Activated CD8-positive, alpha-beta memory T cell treated with anti-CD3 and anti-CD28 coated beads, Interleukin-2, amount 50 U/mL, for 48 hours (primary cell): ENCODE data around the gene ELFN2.
A peak's percentile ranks its signal among the peaks of the same experiment; 100 is the strongest.
"Not testable (repeated sequence)": the region's sequence is repeated elsewhere in the genome, so short reads cannot be mapped to it uniquely, and the experiment has no call there.

Experiments used
- DNase-seq: peaks from one replicate; pipeline ENCODE4 v3.0.0-alpha.2; 2020

Gene ELFN2

DNA sequence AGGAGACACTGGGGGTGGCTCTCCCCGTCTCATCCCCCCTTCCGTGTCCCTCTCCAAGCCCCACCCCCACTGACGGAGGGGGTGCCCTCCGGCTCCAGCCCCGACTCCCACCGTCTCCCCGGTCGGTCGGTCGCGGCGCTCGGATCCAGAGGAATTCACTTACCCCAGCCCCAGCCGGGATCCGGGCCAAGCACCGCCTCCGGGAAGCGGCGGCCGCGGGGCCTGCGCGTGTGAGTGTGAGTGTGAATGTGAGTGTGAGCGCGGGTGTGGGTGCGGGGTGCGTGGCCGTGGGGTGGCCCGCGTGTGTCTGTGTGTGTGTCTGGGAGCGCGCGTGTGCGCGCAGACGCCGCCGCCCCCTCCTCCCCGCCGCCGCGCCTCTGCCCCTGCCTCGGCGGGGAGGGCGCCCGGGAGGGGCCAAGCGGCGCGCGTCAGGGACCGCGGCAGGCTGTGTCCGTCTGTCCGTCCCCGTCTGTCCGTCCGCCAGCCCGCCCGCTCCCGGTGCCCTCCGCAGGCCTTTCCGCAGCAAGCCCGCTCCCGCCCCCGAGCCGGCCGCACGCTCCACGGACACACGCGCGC lies at the start of gene ELFN2:
Gene ELFN2 (minus strand): TSS at position 345 of the 576 bp plus-strand sequence. CDS start 51,945 bp downstream, outside the sequence.
- no peak for DNase-seq

DNA sequence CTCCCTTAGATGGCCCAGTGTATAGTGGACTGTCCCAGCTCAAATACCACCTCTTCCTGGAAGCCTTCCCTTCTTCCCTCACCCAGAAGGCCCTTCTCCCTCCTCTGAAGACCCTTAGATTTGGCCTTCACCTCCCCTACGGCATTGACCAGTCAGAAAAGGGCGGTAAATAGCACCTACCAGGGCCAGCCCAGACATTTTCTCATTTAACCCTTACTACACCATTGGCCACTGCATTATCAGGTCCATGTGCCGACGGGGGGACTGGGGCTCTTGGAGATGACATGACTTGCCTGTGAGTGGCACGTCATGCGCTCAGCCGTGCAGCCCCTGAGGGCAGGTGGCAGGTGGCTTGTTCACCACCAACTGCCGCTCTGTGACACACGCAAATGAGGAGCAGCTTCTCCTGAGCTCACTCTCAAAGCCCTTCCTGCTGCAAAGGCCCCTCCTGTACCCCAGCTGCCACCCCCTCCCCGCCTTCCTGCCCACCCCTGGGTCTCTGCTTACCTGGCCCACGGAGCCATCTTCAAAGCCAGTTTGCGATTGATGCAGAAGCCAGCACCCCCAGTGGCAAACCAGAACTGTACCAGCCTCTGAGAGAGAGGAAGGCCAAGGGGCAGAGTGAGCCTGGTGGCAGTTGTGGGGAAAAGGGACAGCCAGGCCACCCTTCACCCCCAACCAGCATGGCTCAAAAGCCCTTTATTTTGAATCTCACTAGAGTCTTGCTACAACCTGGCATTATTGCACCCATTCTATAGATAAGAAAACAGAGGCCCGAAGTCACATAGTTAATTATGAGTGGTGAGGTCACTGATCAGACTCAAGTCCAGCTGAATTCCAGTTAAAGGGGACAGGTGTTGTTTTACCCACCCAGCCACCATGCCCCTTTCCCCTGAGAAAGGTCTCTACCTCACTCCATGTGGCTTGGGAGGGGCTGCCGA lies 49.4 kb upstream of the ELFN2 start:
- no peak for DNase-seq

DNA sequence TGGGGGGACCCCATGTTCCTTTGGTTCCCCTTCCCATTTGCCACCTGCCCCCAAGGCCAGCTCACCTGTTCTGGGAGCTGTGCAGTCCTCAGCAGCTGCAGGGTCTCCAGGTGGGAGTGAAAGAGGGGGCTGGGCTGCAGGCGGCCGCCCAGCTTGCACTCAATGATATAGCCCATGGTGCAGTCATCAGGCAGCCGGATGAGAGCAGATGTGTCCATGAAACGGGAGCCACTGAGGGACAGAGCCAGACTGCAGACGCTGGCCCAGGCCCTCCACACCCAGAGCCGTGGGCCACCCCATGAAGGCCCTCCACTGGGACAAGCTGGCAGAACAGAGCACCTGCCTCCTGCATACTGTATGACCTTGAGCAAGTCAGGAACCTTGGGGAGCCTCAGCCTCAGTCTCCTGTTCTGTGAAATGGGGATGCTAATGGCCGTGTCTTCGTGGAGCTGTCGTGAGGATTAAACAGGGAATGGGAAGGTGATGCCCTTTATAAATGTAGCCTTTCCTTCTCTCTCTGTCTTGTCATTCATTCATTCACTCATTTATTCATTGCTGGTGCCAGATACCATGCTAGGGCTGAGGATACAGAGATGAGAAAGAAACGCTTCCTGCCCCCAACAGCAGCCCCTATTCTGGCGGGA lies 47.3 kb upstream of the ELFN2 start:
- DNase-seq, result no peak

DNA sequence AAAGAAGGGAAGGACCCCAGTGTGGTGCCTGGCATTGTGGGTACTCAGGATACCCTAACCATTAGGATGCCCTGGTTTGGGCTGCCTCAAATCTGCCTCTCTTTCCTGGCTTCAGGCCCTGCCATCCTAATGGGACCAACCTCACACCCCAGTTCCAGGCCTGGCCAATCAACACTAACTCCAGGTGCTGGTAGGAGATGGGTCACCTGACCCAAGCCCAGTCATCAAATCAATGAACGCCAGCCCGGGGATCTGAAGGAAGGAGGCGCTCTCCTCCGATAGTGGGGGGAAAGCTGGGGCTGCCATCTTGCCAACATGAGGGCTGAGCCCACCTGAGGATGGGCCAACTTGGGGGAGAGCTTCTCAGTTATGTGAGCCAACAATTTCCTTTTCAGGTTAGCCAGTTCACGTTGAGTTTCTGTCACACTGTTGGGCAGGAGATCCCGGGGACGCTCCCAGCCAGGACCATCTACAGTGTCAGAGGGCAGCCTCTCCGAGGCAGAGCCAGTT lies 46.2 kb upstream of the ELFN2 start:
- DNase-seq, result no peak

- DNase-seq, result peak; percentile 68
Observed at GRCh38 chr22:37472418-37473006, 45.2 kb upstream of the ELFN2 start.

GRCh38 chr22:37471727-37472417 lies 44.6 kb upstream of the ELFN2 start:
- DNase-seq, result no peak

GRCh38 chr22:37470087-37470445 lies 42.8 kb upstream of the ELFN2 start:
- no peak for DNase-seq

DNA sequence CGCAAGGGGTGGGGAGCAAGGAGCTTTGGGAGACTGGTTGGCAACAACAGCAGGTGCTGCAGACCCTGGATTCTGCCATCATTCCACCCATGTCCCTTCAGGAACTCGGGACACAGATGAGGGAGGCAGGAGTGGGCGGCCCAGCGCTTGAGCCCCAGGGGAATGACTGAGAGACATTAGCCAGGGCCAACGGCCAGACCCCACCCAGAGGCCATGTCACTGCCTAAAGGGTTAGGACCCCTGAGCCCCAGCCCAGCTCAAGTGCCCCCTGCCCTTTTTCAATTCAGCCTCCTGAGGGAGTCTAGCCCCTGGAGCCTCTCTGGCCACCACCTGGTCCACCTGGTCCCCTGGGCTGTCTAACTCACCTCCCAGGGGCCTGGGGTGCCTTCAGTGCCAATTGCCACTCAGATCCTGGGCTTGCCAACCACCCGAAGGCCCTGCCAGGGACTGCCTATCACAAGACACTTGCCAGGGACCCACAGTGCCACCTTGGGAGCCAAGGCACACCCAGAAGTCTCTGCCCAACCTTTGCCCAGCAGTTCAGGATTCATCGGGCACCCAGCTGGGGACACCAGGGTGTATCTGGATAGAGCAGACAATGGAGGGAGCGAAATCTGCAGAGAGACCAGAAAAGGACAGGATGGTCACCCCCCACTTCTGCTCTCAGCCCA lies 42.3 kb upstream of the ELFN2 start:
- no peak for DNase-seq

DNA sequence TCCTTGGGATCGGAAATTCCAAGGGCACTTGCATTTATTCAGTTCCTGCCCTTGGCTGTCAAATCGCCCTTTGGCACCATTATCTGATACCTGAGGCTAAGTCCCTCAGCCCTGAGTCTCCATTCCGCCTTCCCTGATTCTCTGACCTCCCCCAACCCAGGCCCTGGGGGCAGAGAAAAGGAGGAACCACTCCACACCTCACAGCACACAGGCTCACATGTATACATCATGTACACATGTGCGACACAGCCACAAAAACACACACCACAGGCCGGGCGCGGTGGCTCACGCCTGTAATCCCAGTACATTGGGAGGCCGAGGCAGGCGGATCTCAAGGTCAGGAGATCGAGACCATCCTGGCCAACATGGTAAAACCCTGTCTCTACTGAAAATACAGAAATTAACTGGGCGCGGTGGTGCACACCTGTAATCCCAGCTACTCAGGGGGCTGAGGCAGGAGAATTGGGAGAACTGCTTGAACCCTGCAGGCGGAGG lies 41.0 kb upstream of the ELFN2 start:
- not testable (repeated sequence) for DNase-seq

GRCh38 chr22:37467391-37467955 lies 40.2 kb upstream of the ELFN2 start:
- DNase-seq, result no peak

DNA sequence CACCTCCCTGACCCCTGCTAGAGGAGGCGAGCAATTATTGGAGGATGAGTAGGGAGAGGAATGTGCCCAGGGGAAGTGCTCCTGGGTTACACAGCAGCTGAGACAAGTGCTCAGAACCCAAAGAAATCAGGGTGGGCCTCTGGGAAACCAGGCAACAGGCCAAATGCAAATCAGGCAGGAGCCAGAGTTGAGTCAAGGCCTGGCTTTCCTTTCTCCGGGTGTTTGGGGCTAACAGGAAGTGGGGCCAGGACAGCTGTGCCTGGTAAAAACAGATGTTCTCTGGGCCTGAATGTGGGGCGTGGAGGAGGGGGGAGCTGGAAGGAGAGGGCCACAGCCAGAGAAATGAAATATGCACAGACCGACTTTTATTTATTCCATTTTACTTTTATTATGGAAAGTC lies 36.9 kb upstream of the ELFN2 start:
- DNase-seq, result no peak

DNA sequence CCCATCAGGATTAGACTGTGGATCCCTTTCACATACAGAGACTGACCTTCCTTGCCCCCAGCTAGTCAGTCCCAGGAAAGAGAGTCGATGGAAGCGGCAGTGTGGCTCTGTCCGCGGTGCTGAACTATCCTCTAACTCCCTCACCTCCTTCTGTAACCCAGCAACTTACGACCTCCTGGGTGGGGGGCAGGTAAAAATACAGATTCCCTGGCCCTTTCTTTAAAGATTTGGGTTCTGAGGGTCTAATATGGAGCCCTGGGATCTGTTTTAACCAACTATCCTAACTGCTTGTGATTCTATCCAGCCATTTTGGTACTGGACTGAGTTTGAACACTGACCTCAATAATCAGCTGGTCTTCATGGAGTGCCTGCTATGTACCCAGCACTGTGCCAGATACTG lies 35.7 kb upstream of the ELFN2 start:
- no peak for DNase-seq

DNA sequence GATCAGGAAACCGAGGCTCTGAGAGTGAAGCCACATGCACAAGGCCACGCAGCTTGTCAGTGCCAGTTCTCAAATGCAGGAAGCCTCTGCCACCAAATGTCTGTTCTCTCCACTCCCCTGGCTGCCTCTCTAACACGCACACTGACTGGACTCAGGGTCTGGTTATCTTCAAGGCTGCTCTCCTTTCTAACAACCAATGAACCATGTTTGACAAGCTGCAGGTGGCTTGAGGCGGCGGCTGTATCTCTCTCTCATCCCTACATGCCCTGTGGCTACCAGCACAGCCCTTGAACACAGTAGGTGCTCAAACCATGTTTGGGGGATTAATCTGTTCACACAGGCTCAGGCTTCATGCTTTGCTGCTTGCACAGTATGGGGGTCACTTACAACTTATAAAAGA lies 35.2 kb upstream of the ELFN2 start:
- DNase-seq, result no peak

DNA sequence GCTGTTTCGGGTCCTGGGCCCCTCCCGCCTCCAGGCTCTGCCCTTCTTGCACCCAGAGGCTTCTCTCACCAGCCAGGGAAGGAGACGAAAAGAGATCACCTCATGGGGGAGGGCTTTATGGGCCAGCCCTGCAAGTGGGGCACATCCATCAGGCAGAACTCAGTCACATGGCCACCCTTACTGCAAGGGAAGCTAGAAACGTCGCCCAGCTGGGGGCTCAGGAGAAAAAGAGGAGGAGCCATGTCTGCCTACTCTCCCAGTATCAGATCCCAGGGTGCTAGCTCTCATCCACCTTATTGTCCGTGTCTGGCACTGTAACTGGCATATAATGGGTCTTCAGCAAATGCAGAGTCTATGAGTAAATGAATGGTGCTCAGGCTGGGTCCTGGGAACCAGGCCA lies 34.7 kb upstream of the ELFN2 start:
- DNase-seq, result no peak

DNA sequence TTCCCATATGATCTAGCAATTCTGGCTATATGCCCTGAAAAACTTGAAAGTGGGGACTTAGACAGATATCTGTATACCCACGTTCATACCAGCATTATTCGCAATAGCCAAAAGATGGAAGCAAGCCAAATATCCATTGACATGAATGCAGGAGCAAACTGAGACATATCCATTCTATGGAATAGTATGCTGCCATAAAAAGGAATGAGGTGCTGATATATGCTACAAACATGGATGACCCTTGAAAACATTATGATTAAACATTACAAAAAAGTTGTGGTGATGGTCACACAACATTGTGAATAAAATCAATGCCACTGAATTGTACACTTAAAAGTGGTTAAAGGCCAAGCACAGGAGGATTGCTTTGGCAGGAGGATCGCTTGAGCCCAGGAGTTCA lies 33.4 kb upstream of the ELFN2 start:
- no peak for DNase-seq

DNA sequence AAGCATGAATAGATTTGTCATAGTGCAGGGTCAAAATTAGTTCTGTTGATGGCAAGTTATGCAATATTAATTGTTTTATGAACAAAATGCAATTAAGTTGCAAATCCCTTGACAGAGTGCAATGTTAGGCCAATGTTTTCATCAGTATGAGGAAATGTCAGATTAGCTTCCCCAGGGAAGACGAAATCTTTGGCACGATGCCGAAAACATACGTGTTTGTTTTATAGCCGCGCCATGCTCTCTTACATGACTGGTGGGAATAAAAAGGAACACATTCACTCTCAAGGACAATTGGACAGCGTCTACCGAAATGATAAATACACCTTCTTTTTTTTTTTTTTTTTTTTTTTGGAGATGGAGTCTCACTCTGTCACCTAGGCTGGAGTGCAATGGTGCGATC lies 31.9 kb upstream of the ELFN2 start:
- DNase-seq, result no peak

- peak; percentile 97 for DNase-seq
Observed at GRCh38 chr22:37457093-37457893, 30.0 kb upstream of the ELFN2 start.

DNA sequence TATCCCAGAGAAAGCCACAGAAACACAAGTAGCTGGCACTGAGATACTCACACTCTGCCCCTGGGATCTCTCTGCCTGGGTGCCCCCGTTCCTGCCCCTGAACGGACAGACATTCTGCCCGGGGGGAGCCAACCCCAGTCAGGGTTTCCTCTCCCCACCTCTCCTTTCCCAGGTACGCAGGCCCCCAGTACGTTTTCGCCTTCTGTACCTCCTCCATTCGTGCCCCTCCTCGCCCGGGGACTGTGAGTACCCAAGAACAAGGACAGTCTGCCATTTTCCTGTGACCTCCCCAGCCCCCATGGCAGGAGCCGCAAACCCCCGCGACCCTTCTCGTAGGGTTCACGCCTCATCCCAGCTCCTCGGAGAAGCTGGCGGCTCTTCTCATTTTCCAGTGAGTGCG lies 29.1 kb upstream of the ELFN2 start:
- DNase-seq, result no peak

DNA sequence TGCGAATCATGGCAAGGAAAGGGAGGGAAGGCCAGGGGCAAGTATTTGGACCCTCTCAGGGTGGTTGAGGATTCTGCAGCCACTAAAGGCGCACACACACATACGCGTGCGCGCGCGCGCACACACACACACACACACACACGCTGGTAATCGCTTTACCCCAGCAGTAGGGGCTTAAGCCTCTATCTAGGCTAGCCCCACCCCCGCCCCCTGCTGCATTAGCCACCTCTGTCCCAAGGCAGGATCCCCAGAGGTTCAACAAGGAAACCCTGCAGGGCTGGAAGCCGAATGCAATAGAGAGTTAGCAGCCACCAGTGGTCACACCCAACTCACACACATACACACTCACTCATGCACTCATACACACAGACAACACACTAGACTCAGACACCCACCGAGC lies 28.6 kb upstream of the ELFN2 start:
- no peak for DNase-seq

DNA sequence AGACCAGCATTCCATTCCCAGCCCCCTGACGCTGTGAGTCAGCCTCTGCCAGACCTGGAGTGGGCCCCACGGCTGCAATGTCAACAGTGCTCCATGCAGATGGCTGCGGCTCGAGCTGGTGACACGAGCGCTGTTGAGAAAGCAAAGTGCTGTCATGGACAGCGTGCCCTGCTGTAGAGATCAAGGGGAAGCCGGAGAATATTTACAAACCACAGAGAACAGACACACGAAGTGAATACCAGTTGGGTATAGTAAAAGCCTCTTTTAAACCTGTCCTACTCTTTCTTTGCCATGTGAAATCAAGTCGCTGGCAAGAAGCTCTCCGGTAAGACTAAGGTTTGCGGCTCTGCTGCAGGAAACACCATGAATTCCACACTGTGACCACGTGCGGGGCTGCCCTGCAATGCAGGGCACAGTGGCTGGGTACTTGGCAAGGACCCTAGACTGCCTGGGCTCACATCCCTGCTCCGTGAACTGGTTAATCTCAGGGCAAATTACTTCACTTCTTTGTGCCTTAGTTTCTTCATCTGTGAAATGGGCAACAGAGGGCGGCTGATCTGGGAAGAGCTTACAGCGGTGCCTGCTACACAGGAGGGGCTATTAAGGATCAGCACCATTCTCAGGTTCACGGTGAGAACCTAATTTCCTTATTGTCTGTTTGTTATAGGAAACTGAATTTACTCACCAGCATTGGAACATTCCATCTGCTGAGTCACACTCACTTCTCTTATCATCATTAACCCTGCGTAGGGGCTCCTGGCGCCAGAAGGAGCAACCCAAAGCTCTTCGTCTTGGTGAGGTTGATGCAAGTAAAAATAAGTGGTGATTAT lies 27.8 kb upstream of the ELFN2 start:
- DNase-seq, result no peak
